MG63 (cell line): Measurements from ENCODE around the gene EFNB2. TPM values are rescaled to one million over a fixed set of nuclear protein-coding genes. Genes with fewer than 3 reads are reported as not detected.

Experiments used
- DNase-seq: peaks from one replicate; pipeline ENCODE4 v3.0.0-alpha.2; 2020
- H3K27me3 ChIP-seq: fragments of 250-450 bp; sonication (Bioruptor Pico); 2 replicates; pipeline ENCODE4 v1.5.1; 2020; ENCODE audit warnings: mild to moderate bottlenecking, moderate library complexity
- H3K36me3 ChIP-seq: fragments of 250-450 bp; sonication (Bioruptor Pico); 2 replicates; pipeline ENCODE4 v1.5.1; 2020; ENCODE audit warnings: mild to moderate bottlenecking, moderate library complexity
- H3K4me3 ChIP-seq: fragments of 250-450 bp; sonication (Bioruptor Pico); 2 replicates; pipeline ENCODE4 v1.5.1; 2020; ENCODE audit warnings: mild to moderate bottlenecking, moderate library complexity
- H3K9me3 ChIP-seq: fragments of 250-450 bp; sonication (Bioruptor Pico); 2 replicates; pipeline ENCODE4 v1.5.1; 2020; ENCODE audit warnings: mild to moderate bottlenecking, moderate library complexity
- total RNA-seq: library from RNA; depleted of rRNA; stranded (reverse); fragments of >200 nt; shearing (Covaris generic); gene quantifications from 2 replicates; pipeline ENCODE4 v1.2.3, GENCODE V29; 2014; ENCODE audit warnings: low replicate concordance

EFNB2 gene
- total RNA-seq, 1 experiment from 2014 or later = 2.3 TPM

GRCh38 chr13:106496072-106496997 lies 39.1 kb downstream of the EFNB2 start:
- Histone ChIP-seq H3K27me3 (no peaks in the 10 kb centered on the region), H3K4me3 (no peak overlapping the region), H3K9me3 (no peaks in the 10 kb centered on the region), H3K36me3 (no peaks in the 10 kb centered on the region)
- DNase-seq = no peak

GRCh38 chr13:106494936-106495335 lies 40.5 kb downstream of the EFNB2 start:
- no peaks in the 10 kb centered on the region for H3K36me3 ChIP-seq
- no peak overlapping the region for H3K4me3 ChIP-seq
- H3K9me3 ChIP-seq = no peaks in the 10 kb centered on the region
- no peaks in the 10 kb centered on the region for H3K27me3 ChIP-seq
- DNase-seq = no peak

GRCh38 chr13:106494506-106494905 lies 41.0 kb downstream of the EFNB2 start:
- Histone ChIP-seq H3K27me3 (no peaks in the 10 kb centered on the region), H3K4me3 (no peak overlapping the region), H3K9me3 (no peaks in the 10 kb centered on the region), H3K36me3 (no peaks in the 10 kb centered on the region)
- DNase-seq = no peak

DNA sequence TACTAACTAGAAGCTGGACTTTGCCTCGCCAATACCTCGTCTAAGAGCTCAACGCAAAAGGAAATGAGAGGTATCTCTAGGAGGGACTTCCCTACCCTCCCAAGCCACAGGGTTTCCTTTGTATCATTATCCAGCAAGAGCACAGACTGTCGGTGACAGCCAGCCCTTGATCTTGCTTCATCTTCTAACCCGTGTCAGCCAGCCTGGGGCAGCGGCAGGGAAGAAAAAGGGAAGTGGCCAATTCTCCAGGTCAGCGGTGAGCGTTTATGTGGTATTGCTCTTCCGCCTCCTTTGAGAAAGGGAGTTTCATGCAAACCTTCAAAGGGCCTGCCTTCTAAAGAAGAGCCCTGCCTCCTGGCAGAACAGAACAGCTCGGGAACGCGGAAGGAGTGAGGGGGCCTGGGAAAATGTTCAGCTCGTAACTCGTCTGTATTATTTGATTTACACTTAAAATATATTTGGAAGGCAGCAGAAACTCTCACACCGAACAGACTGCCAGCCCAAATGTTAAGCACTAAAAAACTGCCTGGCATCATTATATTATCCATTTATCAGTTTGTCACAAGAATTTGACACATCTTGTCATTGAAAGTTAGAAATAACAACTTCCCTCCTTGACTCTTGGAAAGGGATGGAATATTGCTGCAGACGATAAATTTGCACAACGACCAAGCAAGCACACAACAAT lies 41.8 kb downstream of the EFNB2 start:
- Histone ChIP-seq H3K9me3 (no peaks in the 10 kb centered on the region), H3K4me3 (no peak overlapping the region), H3K27me3 (no peaks in the 10 kb centered on the region), H3K36me3 (no peaks in the 10 kb centered on the region)
- DNase-seq = no peak

DNA sequence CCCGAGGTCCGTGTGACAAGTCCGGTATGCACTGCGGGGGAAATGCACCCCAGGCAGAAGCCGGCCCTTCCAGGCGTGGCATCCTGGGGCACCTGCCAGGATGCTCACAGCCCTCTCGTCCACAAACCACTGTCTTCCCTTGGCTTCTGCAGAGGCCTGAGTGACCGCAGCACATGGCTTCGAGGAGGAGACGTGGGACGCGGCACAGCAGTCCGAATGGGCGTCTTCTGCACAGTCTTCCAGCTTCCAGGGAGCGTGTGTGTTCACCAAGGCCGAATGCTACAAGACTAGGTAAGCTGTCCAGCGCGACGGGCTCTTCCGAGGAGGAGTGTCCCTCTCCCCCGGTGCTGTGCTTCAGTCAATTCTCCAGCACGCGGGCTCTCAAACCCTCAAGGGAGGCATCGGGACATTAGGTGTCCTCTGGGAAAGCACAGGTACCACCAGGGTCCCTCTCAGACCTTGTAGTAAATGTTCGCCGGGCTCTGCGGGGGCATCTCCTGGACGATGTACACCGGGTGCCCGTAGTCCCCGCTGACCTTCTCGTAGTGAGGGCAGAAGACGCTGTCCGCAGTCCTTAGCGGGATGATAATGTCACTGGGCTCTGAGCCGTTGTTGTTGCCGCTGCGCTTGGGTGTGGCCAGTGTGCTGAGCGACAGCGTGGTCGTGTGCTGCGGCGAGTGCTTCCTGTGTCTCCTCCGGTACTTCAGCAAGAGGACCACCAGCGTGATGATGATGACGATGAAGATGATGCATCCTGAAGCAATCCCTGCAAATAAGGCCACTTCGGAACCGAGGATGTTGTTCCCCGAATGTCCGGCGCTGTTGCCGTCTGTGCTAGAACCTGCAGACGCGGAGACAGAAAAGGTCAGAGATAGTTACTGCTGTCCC lies 42.6 kb downstream of the EFNB2 start:
- Histone ChIP-seq H3K9me3 (no peaks in the 10 kb centered on the region), H3K4me3 (no peak overlapping the region), H3K36me3 (no peaks in the 10 kb centered on the region), H3K27me3 (no peaks in the 10 kb centered on the region)
- no peak for DNase-seq

DNA sequence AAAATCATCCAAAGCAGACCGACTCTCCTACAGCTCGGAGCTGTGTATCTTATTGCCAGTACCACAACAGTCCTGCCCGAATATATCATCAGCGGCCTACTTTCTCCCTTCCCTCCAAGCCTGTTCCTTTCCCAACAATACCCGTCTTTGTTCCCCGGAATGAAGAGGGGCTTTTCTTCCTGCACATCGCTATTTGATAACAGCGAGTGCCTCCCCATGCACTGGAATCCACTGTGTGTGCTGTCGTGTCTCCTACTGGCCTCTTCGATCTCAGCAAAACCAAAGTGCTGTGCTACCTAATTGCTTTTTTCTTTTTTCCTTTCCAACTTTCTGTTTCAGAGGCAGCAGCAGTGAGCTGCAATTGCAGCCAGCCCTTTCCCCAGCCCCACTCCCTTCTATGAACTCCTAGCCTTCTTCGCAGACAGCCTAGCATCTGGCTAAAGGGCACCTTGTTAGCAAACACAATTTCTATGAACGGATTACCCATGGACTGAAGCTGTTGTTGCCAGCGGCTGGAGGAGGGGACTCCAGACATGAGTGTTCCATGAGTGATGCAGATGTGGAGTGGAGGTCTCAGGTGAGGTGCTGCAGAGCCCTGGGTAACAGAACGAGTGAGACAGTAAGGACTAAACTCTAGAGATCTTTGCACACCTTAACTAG lies 43.4 kb downstream of the EFNB2 start:
- Histone ChIP-seq H3K4me3 (no peak overlapping the region), H3K36me3 (no peaks in the 10 kb centered on the region), H3K9me3 (no peaks in the 10 kb centered on the region), H3K27me3 (no peaks in the 10 kb centered on the region)
- DNase-seq = no peak

- Histone ChIP-seq H3K36me3 (no peaks in the 10 kb centered on the region), H3K27me3 (no peaks in the 10 kb centered on the region), H3K9me3 (no peaks in the 10 kb centered on the region), H3K4me3 (no peak overlapping the region)
- DNase-seq = no peak
Measured at GRCh38 chr13:106491463-106491862, 44.0 kb downstream of the EFNB2 start.

DNA sequence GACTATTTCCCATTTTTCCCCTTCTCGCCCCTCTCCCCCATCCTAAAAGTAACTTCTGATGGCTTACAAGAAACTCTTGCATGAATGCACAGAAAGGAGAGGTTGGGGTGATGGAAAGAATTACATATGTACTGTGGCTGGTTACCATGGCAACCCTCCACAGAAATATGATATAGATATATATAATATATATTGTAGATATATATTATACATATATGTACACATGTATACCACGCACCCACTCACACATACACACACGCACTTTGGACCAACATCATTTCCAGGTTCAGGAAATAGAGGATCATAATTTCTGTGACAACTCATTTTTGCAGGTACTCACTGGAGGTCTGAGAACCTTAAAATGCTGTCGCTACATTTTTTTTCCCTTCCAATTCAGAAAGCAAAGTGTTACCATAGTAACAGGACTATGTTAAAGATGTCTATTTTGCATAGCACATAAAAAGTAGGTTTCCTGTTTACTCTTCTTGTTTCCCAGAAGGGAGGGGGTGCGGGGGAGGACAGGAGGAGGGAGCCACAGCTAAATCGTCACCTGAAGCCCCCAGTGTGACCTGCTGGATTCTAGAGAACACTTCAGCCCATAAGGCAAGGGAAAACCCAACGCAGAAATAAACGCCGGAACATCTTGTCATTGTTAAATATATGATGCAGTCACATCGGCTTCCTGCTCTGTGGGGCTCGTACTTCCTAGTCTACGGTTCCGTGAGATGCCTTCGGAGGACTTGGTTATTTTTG lies 44.7 kb downstream of the EFNB2 start:
- no peaks in the 10 kb centered on the region for H3K9me3 ChIP-seq
- no peaks in the 10 kb centered on the region for H3K36me3 ChIP-seq
- no peak for DNase-seq
- H3K27me3 ChIP-seq = no peaks in the 10 kb centered on the region
- H3K4me3 ChIP-seq = no peak overlapping the region

- Histone ChIP-seq H3K4me3 (no peak overlapping the region), H3K36me3 (no peaks in the 10 kb centered on the region), H3K27me3 (no peaks in the 10 kb centered on the region), H3K9me3 (no peaks in the 10 kb centered on the region)
- no peak for DNase-seq
Measured at GRCh38 chr13:106489849-106490568, 45.5 kb downstream of the EFNB2 start.

- DNase-seq = no peak
- Histone ChIP-seq H3K27me3 (no peaks in the 10 kb centered on the region), H3K36me3 (no peaks in the 10 kb centered on the region), H3K9me3 (no peaks in the 10 kb centered on the region), H3K4me3 (no peak overlapping the region)
Measured at GRCh38 chr13:106488686-106489085, 46.8 kb downstream of the EFNB2 start.

- no peaks in the 10 kb centered on the region for H3K9me3 ChIP-seq
- DNase-seq = no peak
- H3K27me3 ChIP-seq = no peaks in the 10 kb centered on the region
- H3K36me3 ChIP-seq = no peaks in the 10 kb centered on the region
- no peak overlapping the region for H3K4me3 ChIP-seq
Measured at GRCh38 chr13:106488076-106488475, 47.4 kb downstream of the EFNB2 start.

GRCh38 chr13:106487129-106487528 lies 48.3 kb downstream of the EFNB2 start:
- Histone ChIP-seq H3K27me3 (no peaks in the 10 kb centered on the region), H3K4me3 (no peak overlapping the region), H3K36me3 (no peaks in the 10 kb centered on the region), H3K9me3 (no peaks in the 10 kb centered on the region)
- no peak for DNase-seq

- no peak for DNase-seq
- no peaks in the 10 kb centered on the region for H3K9me3 ChIP-seq
- no peak overlapping the region for H3K4me3 ChIP-seq
- H3K27me3 ChIP-seq = no peaks in the 10 kb centered on the region
- no peaks in the 10 kb centered on the region for H3K36me3 ChIP-seq
Measured at GRCh38 chr13:106486287-106486686, 49.2 kb downstream of the EFNB2 start.

DNA sequence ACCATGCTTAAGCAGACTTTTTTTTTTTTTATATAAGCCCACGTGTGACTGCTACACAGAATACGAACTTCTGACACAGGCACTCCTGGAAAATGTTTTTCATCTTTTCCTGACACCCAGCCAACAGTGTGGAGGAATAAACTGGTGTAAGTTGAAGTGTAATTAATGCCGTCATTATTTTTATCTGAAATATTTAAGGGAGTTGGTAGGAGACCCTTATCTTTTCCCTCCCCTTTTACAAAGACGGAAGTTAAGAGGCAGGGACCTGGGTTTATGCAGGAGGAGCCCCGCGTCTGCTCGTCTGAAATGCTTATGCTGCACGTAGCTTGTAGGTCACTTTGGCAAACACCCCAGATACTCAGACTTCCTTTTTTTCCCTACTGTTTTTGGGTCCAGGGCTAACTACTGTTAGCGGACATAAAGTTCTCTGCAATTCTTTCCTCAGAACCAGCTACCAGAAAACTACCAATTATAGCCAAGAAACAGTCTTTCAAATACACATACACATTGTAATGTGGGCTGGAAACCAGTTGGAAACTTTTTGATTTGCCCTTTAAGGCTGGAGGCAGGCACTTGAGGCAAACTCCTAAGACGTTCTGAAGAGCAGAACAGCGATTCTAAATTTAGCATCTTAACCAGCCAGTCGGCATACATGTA lies 50.8 kb downstream of the EFNB2 start:
- Histone ChIP-seq H3K36me3 (no peaks in the 10 kb centered on the region), H3K9me3 (no peaks in the 10 kb centered on the region), H3K27me3 (no peaks in the 10 kb centered on the region), H3K4me3 (no peak overlapping the region)
- no peak for DNase-seq

DNA sequence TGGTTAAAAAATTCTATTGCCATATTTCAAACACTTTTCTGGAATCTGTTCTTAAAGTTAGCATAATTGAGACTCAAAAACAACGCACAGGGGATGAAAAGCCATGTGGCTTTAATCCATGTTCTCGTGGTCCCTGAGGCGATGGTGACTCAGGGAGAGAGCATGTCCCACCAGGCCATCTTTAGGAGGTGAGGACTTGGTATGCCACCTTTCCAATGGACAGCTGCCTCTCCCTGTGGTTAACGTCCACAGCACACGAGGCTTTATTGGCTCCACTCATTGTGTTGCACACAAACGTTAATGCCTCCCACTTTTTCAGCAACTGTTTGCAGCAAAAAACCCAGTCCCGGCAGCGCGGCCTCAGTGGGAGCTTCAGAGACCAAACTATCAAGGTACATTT lies 51.4 kb downstream of the EFNB2 start:
- Histone ChIP-seq H3K9me3 (no peaks in the 10 kb centered on the region), H3K36me3 (no peaks in the 10 kb centered on the region), H3K4me3 (no peak overlapping the region), H3K27me3 (no peaks in the 10 kb centered on the region)
- DNase-seq = no peak
